ENCODE measurements around the gene ATG14.

ATG14 gene

DNA sequence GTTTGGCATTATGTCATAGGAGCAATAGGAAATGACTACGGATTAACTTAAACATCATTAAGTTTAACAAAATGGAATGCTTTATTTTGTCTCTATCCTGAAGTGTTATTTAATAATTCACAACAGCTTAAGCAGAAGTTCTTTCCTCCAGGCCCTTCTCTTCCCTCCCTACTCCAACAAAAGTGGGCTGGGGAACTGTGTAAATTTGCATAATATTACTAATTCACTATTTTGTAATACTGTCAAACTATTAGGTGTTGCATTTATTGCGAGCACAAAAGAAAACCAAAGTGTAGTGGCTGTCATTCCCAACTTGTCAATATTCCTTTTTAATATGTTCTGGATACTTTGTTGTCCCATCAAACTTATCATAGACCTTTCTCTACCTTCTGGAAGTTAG lies 69.8 kb downstream of the ATG14 start:
- TF ChIP-seq, protein P1, sequence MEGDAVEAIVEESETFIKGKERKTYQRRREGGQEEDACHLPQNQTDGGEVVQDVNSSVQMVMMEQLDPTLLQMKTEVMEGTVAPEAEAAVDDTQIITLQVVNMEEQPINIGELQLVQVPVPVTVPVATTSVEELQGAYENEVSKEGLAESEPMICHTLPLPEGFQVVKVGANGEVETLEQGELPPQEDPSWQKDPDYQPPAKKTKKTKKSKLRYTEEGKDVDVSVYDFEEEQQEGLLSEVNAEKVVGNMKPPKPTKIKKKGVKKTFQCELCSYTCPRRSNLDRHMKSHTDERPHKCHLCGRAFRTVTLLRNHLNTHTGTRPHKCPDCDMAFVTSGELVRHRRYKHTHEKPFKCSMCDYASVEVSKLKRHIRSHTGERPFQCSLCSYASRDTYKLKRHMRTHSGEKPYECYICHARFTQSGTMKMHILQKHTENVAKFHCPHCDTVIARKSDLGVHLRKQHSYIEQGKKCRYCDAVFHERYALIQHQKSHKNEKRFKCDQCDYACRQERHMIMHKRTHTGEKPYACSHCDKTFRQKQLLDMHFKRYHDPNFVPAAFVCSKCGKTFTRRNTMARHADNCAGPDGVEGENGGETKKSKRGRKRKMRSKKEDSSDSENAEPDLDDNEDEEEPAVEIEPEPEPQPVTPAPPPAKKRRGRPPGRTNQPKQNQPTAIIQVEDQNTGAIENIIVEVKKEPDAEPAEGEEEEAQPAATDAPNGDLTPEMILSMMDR (IDR thresholded peaks at IDR 0.05; ENCODE audit: insufficient read depth, missing control alignments) = no peak
- no peak for FAIRE-seq
- no peak for DNase-seq (ENCODE audit: insufficient read length, low spot score)

DNA sequence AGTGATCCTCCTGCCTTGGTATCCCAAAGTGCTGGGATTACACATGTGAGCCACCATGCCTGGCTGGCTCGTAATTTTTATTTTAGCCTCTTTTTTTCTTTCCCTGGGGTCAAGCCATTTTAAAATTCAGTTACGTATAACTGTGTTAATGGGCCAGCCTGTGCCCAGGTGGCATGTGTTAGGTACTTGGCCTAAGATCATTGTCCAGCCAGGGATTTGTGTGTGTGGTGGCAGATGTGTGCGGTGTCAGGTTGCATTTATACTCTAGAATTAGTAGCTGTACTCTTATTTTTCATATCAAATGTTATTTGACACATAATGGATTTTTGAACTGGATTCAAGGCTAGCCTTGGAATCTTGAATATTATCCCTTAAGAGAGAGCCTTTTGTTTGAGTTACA lies 71.1 kb downstream of the ATG14 start:
- DNase-seq (ENCODE audit: insufficient read length, low spot score) (no peak), FAIRE-seq (no peak)
- TF ChIP-seq, protein P1 (IDR thresholded peaks at IDR 0.05; ENCODE audit: insufficient read depth, missing control alignments) = no peak

DNA sequence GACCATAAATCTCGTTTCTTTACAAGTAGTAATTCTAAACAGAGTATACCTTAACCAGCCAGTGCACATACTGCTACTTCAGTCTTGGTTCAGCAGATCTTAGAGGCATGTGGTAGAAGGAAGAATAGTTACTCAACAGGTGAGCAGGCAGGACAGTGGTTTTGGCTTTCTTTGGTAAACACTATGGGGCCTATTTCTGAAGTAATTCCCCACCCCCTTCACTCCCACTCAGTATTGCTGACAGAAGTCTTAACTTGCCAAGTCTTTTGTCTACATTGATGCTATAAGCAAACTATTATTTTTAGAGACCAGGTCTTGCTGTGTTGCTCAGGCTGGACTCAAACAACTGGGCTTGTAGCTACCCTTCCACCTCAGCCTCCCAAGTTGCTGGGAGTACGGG lies 71.9 kb downstream of the ATG14 start:
- DNase-seq (ENCODE audit: insufficient read length, low spot score) (no peak), FAIRE-seq (no peak)
- TF ChIP-seq, protein P1 (IDR thresholded peaks at IDR 0.05; ENCODE audit: insufficient read depth, missing control alignments) = no peak

DNA sequence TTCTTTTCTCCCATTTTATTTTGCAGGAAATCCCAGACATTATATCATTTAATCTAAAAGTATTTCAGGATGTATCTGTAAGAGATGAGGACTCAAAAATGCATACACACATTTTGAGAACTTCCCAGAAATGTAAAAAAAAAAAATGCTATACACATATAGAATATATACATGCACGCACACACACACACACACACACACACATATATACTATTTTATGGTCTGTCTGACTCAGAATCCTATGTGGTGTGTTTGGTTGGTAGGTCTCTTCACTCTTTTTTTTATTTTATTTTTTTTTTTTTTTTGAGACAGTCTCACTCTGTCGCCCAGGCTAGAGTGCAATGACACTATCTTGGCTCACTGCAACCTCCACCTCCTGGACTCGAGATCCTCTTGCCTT lies 74.9 kb downstream of the ATG14 start:
- no peak for FAIRE-seq
- TF ChIP-seq, protein P1 (IDR thresholded peaks at IDR 0.05; ENCODE audit: insufficient read depth, missing control alignments) = no peak

DNA sequence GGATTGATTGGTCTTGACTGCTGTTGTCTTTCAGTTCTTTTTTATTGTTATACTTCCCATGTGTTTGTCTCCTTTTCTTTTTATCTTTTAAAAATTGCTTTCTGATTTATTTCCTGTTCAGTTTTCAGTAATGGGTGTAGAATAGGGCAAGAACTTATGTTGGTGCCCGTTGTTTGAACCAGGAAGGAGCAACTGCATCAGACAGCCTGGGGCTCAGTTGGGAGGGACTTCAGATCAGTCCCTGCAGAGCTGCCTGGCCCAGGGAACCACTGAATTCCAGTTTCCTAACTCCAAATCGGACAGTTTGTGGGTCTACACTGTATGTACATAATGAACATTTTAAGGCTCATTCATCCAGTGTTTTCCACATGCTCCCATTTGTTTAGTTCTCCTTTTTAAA lies 75.5 kb downstream of the ATG14 start:
- DNase-seq (ENCODE audit: insufficient read length, low spot score) = no peak
- TF ChIP-seq, protein P1 (IDR thresholded peaks at IDR 0.05; ENCODE audit: insufficient read depth, missing control alignments) = no peak
- FAIRE-seq = no peak

More for the DNA sequence above, 74.9 kb downstream of the ATG14 start:
- DNase-seq (ENCODE audit: insufficient read length, low spot score) = no peak

DNA sequence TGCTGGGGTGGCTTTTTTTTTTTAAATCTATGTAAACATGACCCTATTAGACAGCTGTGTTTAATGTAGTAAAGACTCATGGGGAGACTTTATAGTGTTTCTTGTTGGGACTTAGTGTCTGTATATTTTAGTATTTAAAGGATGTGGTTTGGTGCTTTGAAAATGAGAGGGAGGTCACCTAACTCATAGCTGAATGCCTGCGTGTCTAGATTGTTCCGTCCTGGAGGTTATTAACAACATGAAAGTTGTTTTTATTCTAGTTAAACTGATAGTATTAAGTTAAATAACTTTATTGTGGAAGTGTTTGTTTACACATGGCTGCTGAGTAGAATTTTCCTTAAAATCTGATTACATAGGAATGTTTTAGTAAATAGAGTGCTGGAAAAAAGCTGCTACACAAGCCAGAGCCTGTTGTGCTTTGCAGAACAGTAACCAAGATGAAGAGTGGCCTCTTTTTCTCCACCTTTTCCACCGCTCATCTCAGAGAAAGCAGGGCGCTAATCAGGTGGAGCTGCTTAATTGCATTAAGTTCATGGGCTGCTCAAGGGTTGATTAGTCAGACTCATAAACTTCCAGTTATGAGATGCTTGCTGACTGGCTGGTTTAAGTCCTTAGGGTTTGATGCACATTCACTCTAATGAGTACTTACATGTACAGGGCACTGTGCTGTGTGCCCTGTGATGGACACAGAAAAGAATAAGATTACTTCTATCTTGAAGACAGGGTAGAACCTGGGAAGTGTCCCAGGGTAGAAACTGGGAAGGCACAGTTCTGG lies 77.7 kb downstream of the ATG14 start:
- FAIRE-seq = no peak
- no peak for DNase-seq (ENCODE audit: insufficient read length, low spot score)
- TF ChIP-seq, protein P1 (IDR thresholded peaks at IDR 0.05; ENCODE audit: insufficient read depth, missing control alignments) = no peak
